GM12878 (cell line): ENCODE data around the gene NFKBIZ. TPM values are rescaled to one million over a fixed set of nuclear protein-coding genes. Genes with fewer than 3 reads are reported as not detected.

Source experiments
- BHLHE40 ChIP-seq, 2 experiments: fragments of 450-650 bp in 1 of 2; IDR thresholded peaks; 2 replicates each; pipeline ENCODE4 v1.6.1; 2011 to 2017; ENCODE audit warnings: low read depth in 2 of 2, borderline replicate concordance in 1 of 2, improper control_type of control experiment in 1 of 2, low read length in 1 of 2, mild to moderate bottlenecking in 1 of 2
- EED ChIP-seq: sonication (generic); IDR thresholded peaks from 2 replicates; pipeline ENCODE4 v1.6.1; 2016; ENCODE audit warnings: antibody characterized with exemption, low read depth
- HDAC6 ChIP-seq: fragments of 200-600 bp; sonication (generic); IDR thresholded peaks from one replicate; pipeline ENCODE4 v1.8.0; 2017; ENCODE audit warnings: antibody characterized with exemption; ENCODE audit not compliant: unreplicated experiment
- IKZF2 ChIP-seq, 2 experiments: fragments of 450-650 bp; IDR thresholded peaks; 2 replicates each; pipeline ENCODE4 v1.6.1; 2017; ENCODE audit warnings: mild to moderate bottlenecking in 2 of 2, moderate library complexity in 2 of 2
- KDM1A ChIP-seq: fragments of 200-600 bp; sonication (generic); IDR thresholded peaks from 2 replicates; pipeline ENCODE4 v1.6.1; 2016; ENCODE audit warnings: borderline replicate concordance
- MTA2 ChIP-seq: fragments of 450-650 bp; IDR thresholded peaks from 2 replicates; pipeline ENCODE4 v1.6.1; 2016; ENCODE audit warnings: low read depth, mild to moderate bottlenecking, moderate library complexity
- MXI1 ChIP-seq: fragments of 150-350 bp; IDR thresholded peaks from 2 replicates; pipeline ENCODE4 v1.6.1; 2011; ENCODE audit warnings: low read depth, mild to moderate bottlenecking, inconsistent platforms, low read length, improper control_type of control experiment
- MYB ChIP-seq: fragments of 150-350 bp; IDR thresholded peaks from 2 replicates; pipeline ENCODE4 v1.6.1; 2014; ENCODE audit warnings: mild to moderate bottlenecking, low read depth, low read length, borderline replicate concordance
- NFYA ChIP-seq: IDR thresholded peaks from 2 replicates; pipeline ENCODE4 v1.6.1; 2011; ENCODE audit warnings: low read depth, mild to moderate bottlenecking, low read length, improper control_type of control experiment, borderline replicate concordance
- POLR2A ChIP-seq: IDR thresholded peaks from 2 replicates; pipeline ENCODE4 v1.6.1; 2011; ENCODE audit warnings: low read depth, mild to moderate bottlenecking, low read length
- RFX5 ChIP-seq: IDR thresholded peaks from 2 replicates; pipeline ENCODE4 v1.6.1; 2011; ENCODE audit warnings: low read depth, low read length, improper control_type of control experiment
- RUNX3 ChIP-seq: IDR thresholded peaks from 2 replicates; pipeline ENCODE4 v1.6.1; 2012; ENCODE audit warnings: low read length, inconsistent platforms
- SIN3A ChIP-seq: IDR thresholded peaks from 2 replicates; pipeline ENCODE4 v1.6.1; 2012; ENCODE audit warnings: low read depth, low read length, improper control_type of control experiment
- SMC3 ChIP-seq: IDR thresholded peaks from 2 replicates; pipeline ENCODE4 v1.6.1; 2011; ENCODE audit warnings: low read length, improper control_type of control experiment, borderline replicate concordance
- SRF ChIP-seq, 2 experiments: IDR thresholded peaks; 2 replicates each; pipeline ENCODE4 v1.6.1; 2011; ENCODE audit warnings: low read depth in 2 of 2, low read length in 2 of 2, mild to moderate bottlenecking in 1 of 2, moderate library complexity in 1 of 2
- ZNF274 ChIP-seq: IDR thresholded peaks from one replicate; pipeline ENCODE4 v1.8.0; 2011; ENCODE audit not compliant: insufficient read length, insufficient read depth
- ZNF622 ChIP-seq: fragments of 450-650 bp; IDR thresholded peaks from 2 replicates; pipeline ENCODE4 v1.6.1; 2017; ENCODE audit warnings: mild to moderate bottlenecking, inconsistent platforms
- ZNF687 ChIP-seq: fragments of 450-650 bp; IDR thresholded peaks from 2 replicates; pipeline ENCODE4 v1.6.1; 2017; ENCODE audit warnings: mild to moderate bottlenecking, moderate library complexity
- polyA plus RNA-seq, 11 experiments: library from polyadenylated mRNA; depleted of rRNA in 4 of 11; unstranded in 6 of 11; stranded (reverse) in 5 of 11; fragments of >200 nt; fragmentation: Nextera tagmentation in 4 of 11; fragmentation: Illumina TruSeq in 1 of 11; extraction: Ambion mirVana in 4 of 11; extraction: Trizol in 1 of 11; gene quantifications; 1 replicate in 1 of 11; 2 replicates in 10 of 11; pipeline versions ENCODE4 v1.2.1 to v1.2.3, GENCODE V29; 2011 to 2016; ENCODE audit warnings: inconsistent platforms in 2 of 11, missing spikeins in 2 of 11, low read depth in 1 of 11
- total RNA-seq, 4 experiments: library from RNA; depleted of rRNA in 3 of 4; stranded (reverse); fragments of >200 nt in 3 of 4; fragmentation: Illumina TruSeq in 1 of 4; extraction: Trizol in 1 of 4; gene quantifications; 2 replicates each; pipeline versions ENCODE4 v1.2.1 to v1.2.3, GENCODE V29; 2013 to 2021
- TF ChIP-seq, protein P1 (sequence below): fragments of 450-650 bp; formaldehyde crosslinking; IDR thresholded peaks from 2 replicates; pipeline ENCODE4 v1.4.0; 2020; ENCODE audit warnings: mild to moderate bottlenecking, moderate library complexity
- TF ChIP-seq, protein P2 (sequence below): fragments of 450-650 bp; IDR thresholded peaks from 2 replicates; pipeline ENCODE4 v1.6.1; 2018; ENCODE audit warnings: mild to moderate bottlenecking, low read depth, moderate library complexity; ENCODE audit not compliant: partially characterized antibody

Gene NFKBIZ
- total and polyA plus RNA-seq, 10 of the 15 experiments (the other 5 are each of a cell fraction or from before 2014, with no cell fraction given) = 6.3 to 53.8 (median 17.3) TPM

GRCh38 chr3:101850246-101851051 lies 1.1 kb downstream of the NFKBIZ start (continued):
- peak; percentile 46 to 55; a peak in 2 of 4 replicates for TF ChIP-seq BHLHE40 (IDR thresholded peaks at IDR 0.05; ENCODE audit: borderline replicate concordance in 1 of 2, low read depth in 2 of 2, low read length in 1 of 2)
- TF ChIP-seq IKZF2 (IDR thresholded peaks at IDR 0.05) = peak; percentile 84 to 86
- TF ChIP-seq, protein P1, sequence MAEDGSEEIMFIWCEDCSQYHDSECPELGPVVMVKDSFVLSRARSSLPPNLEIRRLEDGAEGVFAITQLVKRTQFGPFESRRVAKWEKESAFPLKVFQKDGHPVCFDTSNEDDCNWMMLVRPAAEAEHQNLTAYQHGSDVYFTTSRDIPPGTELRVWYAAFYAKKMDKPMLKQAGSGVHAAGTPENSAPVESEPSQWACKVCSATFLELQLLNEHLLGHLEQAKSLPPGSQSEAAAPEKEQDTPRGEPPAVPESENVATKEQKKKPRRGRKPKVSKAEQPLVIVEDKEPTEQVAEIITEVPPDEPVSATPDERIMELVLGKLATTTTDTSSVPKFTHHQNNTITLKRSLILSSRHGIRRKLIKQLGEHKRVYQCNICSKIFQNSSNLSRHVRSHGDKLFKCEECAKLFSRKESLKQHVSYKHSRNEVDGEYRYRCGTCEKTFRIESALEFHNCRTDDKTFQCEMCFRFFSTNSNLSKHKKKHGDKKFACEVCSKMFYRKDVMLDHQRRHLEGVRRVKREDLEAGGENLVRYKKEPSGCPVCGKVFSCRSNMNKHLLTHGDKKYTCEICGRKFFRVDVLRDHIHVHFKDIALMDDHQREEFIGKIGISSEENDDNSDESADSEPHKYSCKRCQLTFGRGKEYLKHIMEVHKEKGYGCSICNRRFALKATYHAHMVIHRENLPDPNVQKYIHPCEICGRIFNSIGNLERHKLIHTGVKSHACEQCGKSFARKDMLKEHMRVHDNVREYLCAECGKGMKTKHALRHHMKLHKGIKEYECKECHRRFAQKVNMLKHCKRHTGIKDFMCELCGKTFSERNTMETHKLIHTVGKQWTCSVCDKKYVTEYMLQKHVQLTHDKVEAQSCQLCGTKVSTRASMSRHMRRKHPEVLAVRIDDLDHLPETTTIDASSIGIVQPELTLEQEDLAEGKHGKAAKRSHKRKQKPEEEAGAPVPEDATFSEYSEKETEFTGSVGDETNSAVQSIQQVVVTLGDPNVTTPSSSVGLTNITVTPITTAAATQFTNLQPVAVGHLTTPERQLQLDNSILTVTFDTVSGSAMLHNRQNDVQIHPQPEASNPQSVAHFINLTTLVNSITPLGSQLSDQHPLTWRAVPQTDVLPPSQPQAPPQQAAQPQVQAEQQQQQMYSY (CRISPR knock-in tag) = no peak
- peak; percentile 57; the same call in 1 of the 2 replicates for TF ChIP-seq MXI1
- TF ChIP-seq EED = peak; percentile 86
- TF ChIP-seq RUNX3 = peak; percentile 97
- TF ChIP-seq MYB = no peak
- no peak for TF ChIP-seq SRF (IDR thresholded peaks at IDR 0.05; ENCODE audit: low read depth in 2 of 2, low read length in 2 of 2)
- TF ChIP-seq ZNF622 = no peak
- TF ChIP-seq KDM1A = no peak
- peak; percentile 25; the same call in 1 of the 2 replicates for TF ChIP-seq SMC3
- no peak for TF ChIP-seq RFX5
- TF ChIP-seq HDAC6 = no peak
- peak; percentile 94 for TF ChIP-seq MTA2
- no peak for TF ChIP-seq NFYA
- TF ChIP-seq, protein P2, sequence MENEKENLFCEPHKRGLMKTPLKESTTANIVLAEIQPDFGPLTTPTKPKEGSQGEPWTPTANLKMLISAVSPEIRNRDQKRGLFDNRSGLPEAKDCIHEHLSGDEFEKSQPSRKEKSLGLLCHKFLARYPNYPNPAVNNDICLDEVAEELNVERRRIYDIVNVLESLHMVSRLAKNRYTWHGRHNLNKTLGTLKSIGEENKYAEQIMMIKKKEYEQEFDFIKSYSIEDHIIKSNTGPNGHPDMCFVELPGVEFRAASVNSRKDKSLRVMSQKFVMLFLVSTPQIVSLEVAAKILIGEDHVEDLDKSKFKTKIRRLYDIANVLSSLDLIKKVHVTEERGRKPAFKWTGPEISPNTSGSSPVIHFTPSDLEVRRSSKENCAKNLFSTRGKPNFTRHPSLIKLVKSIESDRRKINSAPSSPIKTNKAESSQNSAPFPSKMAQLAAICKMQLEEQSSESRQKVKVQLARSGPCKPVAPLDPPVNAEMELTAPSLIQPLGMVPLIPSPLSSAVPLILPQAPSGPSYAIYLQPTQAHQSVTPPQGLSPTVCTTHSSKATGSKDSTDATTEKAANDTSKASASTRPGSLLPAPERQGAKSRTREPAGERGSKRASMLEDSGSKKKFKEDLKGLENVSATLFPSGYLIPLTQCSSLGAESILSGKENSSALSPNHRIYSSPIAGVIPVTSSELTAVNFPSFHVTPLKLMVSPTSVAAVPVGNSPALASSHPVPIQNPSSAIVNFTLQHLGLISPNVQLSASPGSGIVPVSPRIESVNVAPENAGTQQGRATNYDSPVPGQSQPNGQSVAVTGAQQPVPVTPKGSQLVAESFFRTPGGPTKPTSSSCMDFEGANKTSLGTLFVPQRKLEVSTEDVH = no peak
- peak; percentile 34; the same call in 1 of the 2 replicates for TF ChIP-seq POLR2A
- 0 out of 2 replicates have a peak, but pooled peaks have one; percentile 23 for TF ChIP-seq ZNF687
- TF ChIP-seq ZNF274 = no peak
- peak; percentile 64; the same call in 1 of the 2 replicates for TF ChIP-seq SIN3A
